ENCODE results near the gene VSTM4.

GRCh38 chr10:49152663-49153062, 37.3 kb upstream of the VSTM4 start:
- TF ChIP-seq CTCF (IDR thresholded peaks at IDR 0.05) (no peak), EZH2 (IDR thresholded peaks at IDR 0.05; ENCODE audit: borderline replicate concordance, insufficient read depth, low read depth, low read length, poor library complexity, severe bottlenecking) (no peak)

Data from B cell (primary cell).